ENCODE data around the gene PRAMEF2.
"Not testable (repeated sequence)": the region's sequence is repeated elsewhere in the genome, so short reads cannot be mapped to it uniquely, and the experiment has no call there.

DNA sequence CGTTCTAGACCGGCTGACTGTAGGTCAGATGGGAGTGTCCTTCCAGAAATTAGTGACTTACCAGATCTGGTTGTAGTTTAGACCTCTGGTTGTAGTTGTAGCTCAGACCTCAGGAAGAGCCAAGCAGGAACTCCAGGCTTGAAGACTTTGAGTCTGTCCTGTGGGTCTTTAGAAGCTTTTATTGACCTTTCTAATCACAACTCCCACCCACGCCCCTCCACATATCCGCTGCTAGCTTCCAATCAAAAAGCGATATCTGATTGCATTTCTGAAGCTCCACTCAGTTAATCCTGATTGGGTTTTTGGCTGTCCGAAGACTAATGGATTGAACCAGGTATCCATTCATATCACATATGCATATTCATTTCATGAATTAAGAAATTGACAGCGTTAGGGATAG lies 8.3 kb upstream of the PRAMEF2 start, which contains the start of gene HNRNPCL1:
- TF ChIP-seq, protein P1, sequence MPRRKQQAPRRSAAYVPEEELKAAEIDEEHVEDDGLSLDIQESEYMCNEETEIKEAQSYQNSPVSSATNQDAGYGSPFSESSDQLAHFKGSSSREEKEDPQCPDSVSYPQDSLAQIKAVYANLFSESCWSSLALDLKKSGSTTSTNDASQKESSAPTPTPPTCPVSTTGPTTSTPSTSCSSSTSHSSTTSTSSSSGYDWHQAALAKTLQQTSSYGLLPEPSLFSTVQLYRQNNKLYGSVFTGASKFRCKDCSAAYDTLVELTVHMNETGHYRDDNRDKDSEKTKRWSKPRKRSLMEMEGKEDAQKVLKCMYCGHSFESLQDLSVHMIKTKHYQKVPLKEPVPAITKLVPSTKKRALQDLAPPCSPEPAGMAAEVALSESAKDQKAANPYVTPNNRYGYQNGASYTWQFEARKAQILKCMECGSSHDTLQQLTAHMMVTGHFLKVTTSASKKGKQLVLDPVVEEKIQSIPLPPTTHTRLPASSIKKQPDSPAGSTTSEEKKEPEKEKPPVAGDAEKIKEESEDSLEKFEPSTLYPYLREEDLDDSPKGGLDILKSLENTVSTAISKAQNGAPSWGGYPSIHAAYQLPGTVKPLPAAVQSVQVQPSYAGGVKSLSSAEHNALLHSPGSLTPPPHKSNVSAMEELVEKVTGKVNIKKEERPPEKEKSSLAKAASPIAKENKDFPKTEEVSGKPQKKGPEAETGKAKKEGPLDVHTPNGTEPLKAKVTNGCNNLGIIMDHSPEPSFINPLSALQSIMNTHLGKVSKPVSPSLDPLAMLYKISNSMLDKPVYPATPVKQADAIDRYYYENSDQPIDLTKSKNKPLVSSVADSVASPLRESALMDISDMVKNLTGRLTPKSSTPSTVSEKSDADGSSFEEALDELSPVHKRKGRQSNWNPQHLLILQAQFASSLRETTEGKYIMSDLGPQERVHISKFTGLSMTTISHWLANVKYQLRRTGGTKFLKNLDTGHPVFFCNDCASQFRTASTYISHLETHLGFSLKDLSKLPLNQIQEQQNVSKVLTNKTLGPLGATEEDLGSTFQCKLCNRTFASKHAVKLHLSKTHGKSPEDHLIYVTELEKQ (tag by site-specific recombination; IDR thresholded peaks at IDR 0.05; ENCODE audit: borderline replicate concordance): not testable (repeated sequence)
- not testable (repeated sequence) for TF ChIP-seq ZNF16 (tag by site-specific recombination; IDR thresholded peaks at IDR 0.05; ENCODE audit: low read depth); ZNF391 (tag by site-specific recombination; IDR thresholded peaks at IDR 0.05; ENCODE audit: borderline replicate concordance, low read depth); ZFHX2 (tag by site-specific recombination; conservative IDR thresholded peaks at IDR 0.05); ZNF133 (tag by site-specific recombination; IDR thresholded peaks at IDR 0.05); YY1 (tag by site-specific recombination; IDR thresholded peaks at IDR 0.05)
- TF ChIP-seq, protein P2, sequence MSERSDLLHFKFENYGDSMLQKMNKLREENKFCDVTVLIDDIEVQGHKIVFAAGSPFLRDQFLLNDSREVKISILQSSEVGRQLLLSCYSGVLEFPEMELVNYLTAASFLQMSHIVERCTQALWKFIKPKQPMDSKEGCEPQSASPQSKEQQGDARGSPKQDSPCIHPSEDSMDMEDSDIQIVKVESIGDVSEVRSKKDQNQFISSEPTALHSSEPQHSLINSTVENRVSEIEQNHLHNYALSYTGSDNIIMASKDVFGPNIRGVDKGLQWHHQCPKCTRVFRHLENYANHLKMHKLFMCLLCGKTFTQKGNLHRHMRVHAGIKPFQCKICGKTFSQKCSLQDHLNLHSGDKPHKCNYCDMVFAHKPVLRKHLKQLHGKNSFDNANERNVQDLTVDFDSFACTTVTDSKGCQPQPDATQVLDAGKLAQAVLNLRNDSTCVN (tag by site-specific recombination; optimal IDR thresholded peaks at IDR 0.05): not testable (repeated sequence)
- TF ChIP-seq, protein P3, sequence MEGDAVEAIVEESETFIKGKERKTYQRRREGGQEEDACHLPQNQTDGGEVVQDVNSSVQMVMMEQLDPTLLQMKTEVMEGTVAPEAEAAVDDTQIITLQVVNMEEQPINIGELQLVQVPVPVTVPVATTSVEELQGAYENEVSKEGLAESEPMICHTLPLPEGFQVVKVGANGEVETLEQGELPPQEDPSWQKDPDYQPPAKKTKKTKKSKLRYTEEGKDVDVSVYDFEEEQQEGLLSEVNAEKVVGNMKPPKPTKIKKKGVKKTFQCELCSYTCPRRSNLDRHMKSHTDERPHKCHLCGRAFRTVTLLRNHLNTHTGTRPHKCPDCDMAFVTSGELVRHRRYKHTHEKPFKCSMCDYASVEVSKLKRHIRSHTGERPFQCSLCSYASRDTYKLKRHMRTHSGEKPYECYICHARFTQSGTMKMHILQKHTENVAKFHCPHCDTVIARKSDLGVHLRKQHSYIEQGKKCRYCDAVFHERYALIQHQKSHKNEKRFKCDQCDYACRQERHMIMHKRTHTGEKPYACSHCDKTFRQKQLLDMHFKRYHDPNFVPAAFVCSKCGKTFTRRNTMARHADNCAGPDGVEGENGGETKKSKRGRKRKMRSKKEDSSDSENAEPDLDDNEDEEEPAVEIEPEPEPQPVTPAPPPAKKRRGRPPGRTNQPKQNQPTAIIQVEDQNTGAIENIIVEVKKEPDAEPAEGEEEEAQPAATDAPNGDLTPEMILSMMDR (tag by site-specific recombination; IDR thresholded peaks at IDR 0.05): not testable (repeated sequence)
- TF ChIP-seq, protein P4, sequence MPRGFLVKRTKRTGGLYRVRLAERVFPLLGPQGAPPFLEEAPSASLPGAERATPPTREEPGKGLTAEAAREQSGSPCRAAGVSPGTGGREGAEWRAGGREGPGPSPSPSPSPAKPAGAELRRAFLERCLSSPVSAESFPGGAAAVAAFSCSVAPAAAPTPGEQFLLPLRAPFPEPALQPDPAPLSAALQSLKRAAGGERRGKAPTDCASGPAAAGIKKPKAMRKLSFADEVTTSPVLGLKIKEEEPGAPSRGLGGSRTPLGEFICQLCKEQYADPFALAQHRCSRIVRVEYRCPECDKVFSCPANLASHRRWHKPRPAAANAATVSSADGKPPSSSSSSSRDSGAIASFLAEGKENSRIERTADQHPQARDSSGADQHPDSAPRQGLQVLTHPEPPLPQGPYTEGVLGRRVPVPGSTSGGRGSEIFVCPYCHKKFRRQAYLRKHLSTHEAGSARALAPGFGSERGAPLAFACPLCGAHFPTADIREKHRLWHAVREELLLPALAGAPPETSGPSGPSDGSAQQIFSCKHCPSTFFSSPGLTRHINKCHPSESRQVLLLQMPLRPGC (tag by site-specific recombination; IDR thresholded peaks at IDR 0.05): not testable (repeated sequence)
